Measurements from ENCODE around the gene PRL. TPM values are rescaled to one million over a fixed set of nuclear protein-coding genes. Genes with fewer than 3 reads are reported as not detected.

The PRL gene
- 10 to 100 TPM in 1 of 10 donors, 1 to 10 TPM in 8, under 1 TPM in 1; 0.91 to 10.0 (median 1.9) TPM for polyA plus RNA-seq (ENCODE audit: insufficient read length in 10 of 10)
- long read RNA-seq, donor 1 = 0 reads
- long read RNA-seq, donor 2 = 0 reads
- long read RNA-seq, donor 3 = 0 reads
- long read RNA-seq, donor 4 = 0 reads
- long read RNA-seq, donor 5 = 0 reads
- long read RNA-seq, donor 6 = 0 reads
- long read RNA-seq, donor 7 = 0 reads
- long read RNA-seq, donor 8 = 0 reads
- long read RNA-seq, donor 9 = 0 reads

- DNase-seq = no peak
Measured at GRCh38 chr6:22296936-22297335, at the start of gene PRL. TSS of gene PRL (minus strand) at chr6:22297036. CDS start at chr6:22296982, 54 bp downstream.

- DNase-seq = no peak
Measured at GRCh38 chr6:22343864-22344263, 47.0 kb upstream of the PRL start.

- no peak for DNase-seq
Measured at GRCh38 chr6:22334778-22335177, 37.9 kb upstream of the PRL start.

GRCh38 chr6:22333802-22334201 is 37.0 kb upstream of the PRL start:
- peak in 1 of 3 donors; percentile 51 for DNase-seq

DNA sequence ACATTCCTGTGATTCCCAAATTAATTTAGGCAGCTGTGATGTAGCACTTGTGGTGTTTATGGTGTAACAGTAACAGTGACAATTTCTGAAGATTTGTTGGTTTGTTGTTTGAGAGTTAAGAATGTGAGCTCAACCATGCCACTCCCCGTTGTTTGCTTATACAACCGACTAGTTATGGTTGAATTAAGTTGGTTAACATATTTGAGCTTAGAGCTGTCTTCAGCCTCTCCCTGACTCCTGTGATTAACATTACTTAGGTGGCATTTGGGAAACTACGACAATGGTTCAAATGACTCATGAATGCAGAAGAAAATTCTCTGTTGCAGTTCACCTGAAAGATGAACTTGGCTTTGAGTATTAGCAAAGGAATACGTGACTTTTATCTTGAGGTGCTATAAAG is 35.9 kb upstream of the PRL start:
- DNase-seq = no peak

- DNase-seq = no peak
Measured at GRCh38 chr6:22332216-22332615, 35.4 kb upstream of the PRL start.

DNA sequence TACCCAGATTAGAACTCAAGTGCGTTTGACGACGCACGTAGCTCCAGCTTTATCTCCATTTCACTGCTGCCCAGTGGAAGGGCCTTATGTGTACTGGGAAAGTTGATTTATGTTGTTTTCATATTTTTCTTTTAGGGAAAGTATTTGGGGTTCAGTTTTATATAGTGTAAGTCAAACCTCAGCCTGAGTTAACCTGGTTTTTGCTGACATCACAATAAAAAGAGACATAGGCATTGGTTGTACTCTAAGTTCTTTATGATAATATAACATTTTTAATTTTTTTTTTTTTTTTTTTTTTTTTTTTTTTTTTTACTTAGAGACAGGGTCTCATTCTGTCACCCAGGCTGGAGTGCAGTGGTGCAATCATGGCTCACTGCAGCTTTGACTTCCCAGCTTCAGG is 34.1 kb upstream of the PRL start:
- DNase-seq = no peak

DNA sequence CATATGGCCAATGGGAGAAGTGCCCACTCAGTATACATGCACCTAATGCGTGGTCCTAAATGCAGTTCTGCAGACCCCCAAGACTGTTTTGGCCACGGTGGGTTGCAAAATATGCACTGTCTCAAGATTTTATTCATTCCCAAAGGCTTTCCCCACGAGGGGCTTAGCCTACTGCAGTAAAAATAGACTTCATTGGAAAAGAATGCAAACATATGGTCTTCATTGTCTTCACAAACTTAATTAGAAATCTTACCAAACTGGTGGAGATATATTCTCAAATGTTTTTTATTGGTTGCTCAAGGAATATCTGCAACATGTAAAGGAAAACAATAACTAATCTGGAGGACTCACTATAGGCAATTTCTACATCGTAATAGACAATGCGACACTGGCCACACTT is 31.6 kb upstream of the PRL start:
- peak; percentile 21 to 70 (median 47) for DNase-seq

- DNase-seq = peak in 1 of 3 donors; percentile 31
Measured at GRCh38 chr6:22327881-22328280, 31.0 kb upstream of the PRL start.

GRCh38 chr6:22326500-22326899 is 29.7 kb upstream of the PRL start:
- no peak for DNase-seq

DNA sequence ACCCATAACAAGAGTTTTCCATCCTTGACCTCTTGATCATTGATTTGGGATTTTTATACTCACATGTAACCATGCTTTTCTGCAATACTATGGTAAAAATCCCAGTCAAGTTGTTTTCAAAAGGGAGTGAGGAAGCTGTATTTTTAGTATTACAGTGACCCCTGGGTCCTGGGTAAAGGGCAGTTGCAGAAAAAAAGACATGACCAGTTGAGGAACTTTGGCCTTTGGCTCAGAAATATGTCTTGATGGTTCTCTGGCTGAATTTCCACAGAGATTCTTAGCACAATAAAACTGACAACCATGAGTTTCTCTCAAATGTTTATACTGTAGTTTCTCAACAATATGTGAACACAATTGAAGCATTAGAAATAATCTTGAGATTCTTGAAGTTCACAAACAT is 28.6 kb upstream of the PRL start:
- no peak for DNase-seq

DNA sequence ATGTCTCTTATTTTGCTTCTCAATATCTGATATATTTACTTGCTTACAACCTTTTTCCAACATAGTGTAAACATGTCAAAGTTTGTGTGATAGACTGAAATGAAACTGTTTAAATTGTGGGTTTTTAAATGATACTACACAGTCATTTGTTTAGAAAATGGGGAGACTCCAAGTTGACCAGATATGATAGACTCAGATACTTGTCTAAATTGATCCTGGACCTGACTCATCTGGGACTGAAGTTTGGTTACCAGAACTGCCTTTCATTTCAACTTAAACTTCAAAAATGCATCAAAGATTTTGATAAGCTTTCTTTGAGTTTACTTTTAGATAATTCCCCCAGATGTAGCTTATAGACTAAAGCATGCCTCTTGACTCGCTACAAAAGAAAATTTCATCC is 27.0 kb upstream of the PRL start:
- DNase-seq = no peak

DNA sequence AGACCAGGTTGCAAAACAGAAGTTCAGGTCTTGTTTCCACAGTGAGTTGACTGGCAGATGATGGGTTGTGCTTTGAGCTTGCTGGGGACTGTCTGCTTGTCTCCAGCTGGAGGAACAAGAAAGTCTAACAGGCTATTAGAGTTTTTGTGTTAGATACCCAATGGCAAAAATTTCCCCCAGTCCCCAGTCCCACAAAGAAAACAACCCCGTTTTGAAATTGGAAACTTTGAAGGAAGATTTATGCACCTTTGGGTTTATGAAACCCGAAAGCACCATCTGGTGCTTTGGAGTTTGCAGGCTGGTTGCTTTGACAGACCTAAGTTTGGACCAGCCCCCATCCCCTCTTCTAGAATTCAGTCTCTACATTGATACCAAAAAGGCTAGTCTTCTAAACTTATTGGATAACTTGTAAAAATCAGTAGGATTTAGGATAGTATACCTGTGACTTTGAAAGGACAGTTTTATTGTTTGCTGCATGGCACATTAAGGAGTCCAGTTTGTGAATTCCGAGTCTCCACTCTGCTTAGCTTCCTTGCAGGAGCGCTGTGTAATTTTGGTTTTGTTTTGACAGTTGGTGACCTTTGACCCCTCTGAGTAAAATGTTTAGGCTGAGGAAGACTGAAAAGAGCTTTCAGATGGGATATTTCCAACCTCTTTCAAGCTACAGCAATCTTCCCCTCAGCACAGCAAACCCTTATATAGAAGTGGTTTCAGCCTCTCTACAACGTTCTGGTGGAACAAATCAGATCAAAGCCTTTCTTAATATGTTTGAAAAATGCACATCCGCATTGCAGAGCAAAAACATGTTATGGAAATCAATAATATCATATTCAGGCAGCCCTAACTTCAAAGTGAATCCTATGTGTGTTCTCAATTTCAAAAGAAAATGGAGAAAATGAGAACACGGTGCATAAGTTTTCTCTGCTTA is 25.5 kb upstream of the PRL start:
- peak in 1 of 3 donors; percentile 32 for DNase-seq

- DNase-seq = peak in 1 of 3 donors; percentile 77
Measured at GRCh38 chr6:22320750-22321149, 23.9 kb upstream of the PRL start.

GRCh38 chr6:22318404-22318803 is 21.6 kb upstream of the PRL start:
- no peak for DNase-seq

DNA sequence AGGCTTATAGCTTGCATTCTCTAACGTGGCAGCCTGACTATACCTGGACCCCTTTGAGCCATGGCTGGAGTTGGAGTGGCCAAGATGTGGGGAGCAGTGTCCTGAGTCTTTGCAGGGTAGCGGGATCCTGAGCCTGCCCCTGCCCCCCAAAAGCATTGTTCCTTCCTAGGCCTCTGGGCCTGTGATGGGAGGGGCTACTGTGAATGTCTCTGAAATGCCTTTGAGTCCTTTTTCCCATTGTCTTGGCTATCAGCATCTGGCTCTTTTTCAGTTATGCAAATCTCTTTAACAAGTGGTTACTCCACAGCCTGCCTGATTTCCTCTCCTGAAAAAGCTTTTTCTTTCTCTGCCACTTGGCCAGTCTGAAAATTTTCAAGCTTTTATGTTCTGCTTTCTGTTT is 17.0 kb upstream of the PRL start:
- DNase-seq = no peak

DNA sequence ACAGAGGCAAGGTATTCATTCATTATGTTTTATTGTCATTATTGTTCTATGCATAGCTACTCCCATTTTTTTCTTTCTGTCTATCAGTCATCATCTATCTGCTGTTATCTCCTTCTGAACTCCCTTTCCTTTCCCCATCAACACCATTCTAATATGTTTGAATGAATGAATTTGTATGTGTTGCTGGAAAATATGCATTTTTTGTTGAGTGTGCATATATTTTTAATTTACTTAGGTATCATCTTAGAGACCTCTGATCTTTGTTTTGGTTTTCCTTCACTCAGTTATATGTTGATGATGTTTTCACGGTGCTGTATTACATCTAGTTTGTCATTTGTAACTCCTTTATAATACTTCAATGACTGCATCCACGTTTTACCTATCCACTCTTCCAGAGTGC is 12.1 kb upstream of the PRL start:
- DNase-seq = no peak

- DNase-seq = no peak
Measured at GRCh38 chr6:22306741-22307466, 10.1 kb upstream of the PRL start.

GRCh38 chr6:22302838-22303237 is 6.0 kb upstream of the PRL start:
- no peak for DNase-seq

DNA sequence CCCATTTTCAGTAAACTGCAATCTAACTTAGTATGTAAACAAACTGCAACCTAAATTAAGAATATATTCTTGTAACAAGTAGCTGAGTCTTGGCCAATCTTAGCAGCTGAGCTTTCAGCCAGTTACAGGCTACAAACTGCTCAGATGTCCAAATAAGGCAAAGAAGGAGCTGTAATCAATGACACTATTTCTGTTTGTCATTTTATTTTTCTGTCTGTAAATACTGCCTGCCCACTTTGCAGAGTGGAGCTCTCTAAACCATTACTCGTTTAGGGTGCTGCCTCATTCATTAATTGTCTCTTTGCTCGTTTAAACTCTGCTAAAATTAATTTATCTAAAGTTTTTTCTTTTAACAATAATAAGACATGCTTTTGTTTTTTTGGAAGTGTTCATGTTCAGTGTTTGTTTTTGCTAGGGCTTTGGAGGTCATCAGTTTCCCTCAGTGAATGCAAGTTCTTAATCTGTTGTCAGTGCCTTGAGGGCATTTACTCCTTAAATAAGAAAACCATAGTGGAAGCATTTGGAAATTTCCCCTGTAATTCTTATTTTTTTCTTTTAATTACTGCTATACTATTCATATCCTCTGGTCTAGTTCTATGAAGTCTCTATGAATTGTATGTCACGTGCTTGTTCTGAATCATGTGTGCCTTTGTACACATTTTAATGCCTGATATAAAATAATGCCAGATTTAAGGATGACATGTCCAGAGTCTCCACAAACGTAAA is 3.6 kb upstream of the PRL start:
- DNase-seq = no peak

GRCh38 chr6:22298475-22298890 is 1.6 kb upstream of the PRL start:
- DNase-seq = peak in 1 of 3 donors; percentile 20

DNA sequence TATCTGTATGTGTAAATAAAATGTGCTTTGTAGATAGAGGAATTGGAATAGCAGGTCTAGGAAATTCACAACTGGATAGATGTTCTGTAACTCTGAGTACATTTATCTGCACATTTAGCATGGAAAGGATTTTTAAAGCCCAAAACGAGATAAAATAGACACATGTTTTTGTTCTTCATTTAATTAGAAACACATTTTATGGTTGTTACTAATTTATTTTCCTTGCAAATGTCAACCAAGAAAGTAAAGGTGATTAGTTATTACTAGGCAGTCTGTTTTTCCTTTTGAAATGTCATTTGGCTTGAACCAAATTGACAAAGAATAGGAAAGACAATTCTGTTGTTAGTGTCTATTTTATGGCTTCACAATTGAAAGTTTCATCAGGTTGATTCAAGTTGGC is 769 bp downstream of the PRL start:
- DNase-seq = no peak

Data from muscle of back (tissue), 13 donors.